LoVo (cell line): ENCODE data around the gene RPRD1A.
"Not testable (repeated sequence)": the region's sequence is repeated elsewhere in the genome, so short reads cannot be mapped to it uniquely, and the experiment has no call there.

Source experiments
- DNase-seq: peaks from one replicate; pipeline ENCODE4 v3.0.0-alpha.2; 2016; ENCODE audit warnings: low spot score

Gene RPRD1A

GRCh38 chr18:36077764-36078163 is 10.4 kb upstream of the RPRD1A start:
- DNase-seq, result not testable (repeated sequence)

- peak; percentile 59 for DNase-seq
Observed at GRCh38 chr18:36075862-36076587, 8.7 kb upstream of the RPRD1A start.

DNA sequence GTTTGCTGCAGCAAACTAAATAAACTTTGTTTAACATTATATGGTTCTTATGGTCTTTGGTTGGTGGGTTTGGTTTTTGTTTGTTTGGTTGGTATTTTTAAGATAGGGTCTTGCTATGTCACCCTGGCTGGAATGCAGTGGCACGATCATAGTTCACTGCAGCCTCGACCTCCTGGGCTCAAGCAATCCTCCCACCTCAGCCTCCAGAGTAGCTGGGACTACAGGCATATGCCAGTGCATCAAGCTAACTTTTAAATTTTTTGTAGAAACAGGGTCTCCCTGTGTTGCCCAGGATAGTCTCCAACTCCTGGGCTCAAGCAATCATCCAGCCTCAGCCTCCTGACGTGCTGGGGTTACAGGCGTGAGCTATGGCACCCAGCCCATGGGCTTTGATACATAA is 7.1 kb upstream of the RPRD1A start:
- DNase-seq, result no peak

- no peak for DNase-seq
Observed at GRCh38 chr18:36073676-36074075, 6.3 kb upstream of the RPRD1A start.

DNA sequence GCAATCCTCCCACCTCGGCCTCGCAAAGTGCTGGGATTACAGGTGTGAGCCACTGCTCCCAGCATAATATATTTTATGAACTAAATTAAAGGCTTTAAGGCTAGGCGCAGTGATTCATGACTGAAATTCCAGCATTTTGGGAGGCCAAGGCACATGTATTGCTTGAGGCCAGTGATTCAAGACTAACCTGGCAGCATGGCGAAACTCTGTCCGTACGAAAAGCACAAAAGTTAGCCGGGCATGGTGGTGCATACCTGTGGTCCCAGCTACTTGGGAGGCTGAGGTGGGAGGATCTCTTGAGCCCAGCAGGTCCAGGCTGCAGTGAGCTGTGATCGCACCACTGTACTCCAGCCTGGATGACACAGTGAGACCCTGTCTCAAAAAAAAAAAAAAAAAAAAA is 5.0 kb upstream of the RPRD1A start:
- not testable (repeated sequence) for DNase-seq

DNA sequence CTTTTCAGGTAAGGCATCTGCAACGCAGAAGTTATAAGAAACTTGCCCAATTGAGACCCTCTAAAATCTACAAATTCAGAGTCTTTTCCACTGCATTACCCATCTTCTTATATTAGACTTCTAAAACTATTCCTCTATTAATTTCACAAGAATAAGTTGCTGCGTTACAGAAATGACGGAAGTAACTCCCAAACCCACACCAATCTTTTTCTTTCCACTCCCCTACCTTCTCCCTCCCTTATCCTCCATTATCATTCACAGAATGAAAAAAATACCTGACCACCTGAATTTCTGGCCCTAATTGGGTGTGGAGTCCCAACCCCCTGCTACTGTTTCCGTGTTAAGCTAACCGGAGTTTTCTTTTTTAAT is 689 bp downstream of the RPRD1A start:
- no peak for DNase-seq

GRCh38 chr18:36066001-36066400 is 1.4 kb downstream of the RPRD1A start:
- DNase-seq, result no peak

DNA sequence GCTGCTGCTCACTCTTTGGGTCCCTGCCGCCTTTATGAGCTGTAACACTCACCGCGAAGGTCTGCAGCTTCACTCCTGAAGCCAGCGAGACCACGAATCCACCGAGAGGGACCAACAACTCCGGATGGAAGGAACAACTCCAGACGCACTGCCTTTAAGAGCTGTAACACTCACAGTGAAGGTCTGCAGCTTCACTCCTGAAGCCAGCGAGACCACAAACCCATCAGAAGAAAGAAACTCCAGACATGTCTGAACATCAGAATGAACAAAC is 2.6 kb downstream of the RPRD1A start:
- DNase-seq, result not testable (repeated sequence)

DNA sequence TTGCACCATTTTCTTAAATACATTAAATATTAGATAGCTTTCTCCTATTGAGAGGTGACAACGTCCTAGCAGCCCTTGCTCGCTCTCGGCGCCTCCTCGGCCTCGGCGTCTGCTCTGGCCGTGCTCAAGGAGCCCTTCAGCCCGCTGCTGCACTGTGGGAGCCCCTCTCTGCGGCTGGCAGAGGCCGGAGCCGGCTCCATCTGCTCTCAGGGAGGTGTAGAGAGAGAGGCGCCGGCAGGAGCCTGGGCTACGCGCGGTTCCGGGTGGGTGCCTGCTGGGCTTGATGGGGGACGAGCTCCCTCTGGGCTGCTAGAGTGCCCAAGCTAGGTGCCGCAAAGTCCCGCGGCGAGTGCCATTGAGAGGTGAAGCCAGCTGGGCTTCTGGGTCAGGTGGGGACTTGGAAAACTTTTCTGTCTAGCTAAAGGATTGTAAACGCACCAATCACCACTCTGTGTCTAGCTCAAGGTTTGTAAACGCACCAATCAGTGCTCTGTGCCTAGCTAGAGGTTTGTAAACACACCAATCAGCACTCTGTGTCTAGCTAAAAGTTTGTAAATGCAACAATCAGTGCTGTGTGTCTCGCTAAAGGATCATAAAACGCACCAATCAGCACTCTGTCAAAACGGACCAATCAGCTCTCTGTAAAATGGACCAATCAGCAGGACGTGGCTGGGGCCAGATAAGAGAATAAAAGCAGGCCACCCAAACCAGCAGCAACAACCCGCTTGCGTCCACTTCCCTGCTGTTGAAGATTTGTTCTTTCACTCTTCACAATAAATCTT is 3.1 kb downstream of the RPRD1A start:
- DNase-seq, result no peak

DNA sequence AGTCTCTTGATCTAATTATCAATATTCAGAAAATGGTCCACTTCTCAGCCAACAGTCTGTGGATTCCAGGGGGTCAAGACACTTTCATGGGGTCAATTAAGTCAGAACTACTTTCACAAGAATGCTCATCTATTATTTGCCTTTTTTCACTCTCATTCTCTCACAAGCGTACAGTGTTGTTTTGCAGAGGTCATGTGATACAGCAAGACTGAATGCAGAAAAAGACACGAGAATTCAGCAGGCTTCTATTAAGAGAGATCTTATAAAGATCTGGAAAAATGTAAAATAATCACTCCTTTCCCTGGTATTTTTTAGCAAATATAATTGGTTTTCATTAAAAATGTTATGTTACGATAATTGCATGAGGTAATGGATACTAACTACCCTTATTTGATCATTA is 8.7 kb downstream of the RPRD1A start:
- no peak for DNase-seq

- no peak for DNase-seq
Observed at GRCh38 chr18:36051760-36052159, 15.6 kb downstream of the RPRD1A start.

GRCh38 chr18:36050479-36050878 is 16.9 kb downstream of the RPRD1A start:
- DNase-seq, result no peak

- no peak for DNase-seq
Observed at GRCh38 chr18:36047521-36047920, 19.8 kb downstream of the RPRD1A start.

- DNase-seq, result no peak
Observed at GRCh38 chr18:36046898-36047297, 20.5 kb downstream of the RPRD1A start.

- DNase-seq, result no peak
Observed at GRCh38 chr18:36045241-36045991, 21.9 kb downstream of the RPRD1A start.

GRCh38 chr18:36043153-36043552 is 24.2 kb downstream of the RPRD1A start:
- no peak for DNase-seq

DNA sequence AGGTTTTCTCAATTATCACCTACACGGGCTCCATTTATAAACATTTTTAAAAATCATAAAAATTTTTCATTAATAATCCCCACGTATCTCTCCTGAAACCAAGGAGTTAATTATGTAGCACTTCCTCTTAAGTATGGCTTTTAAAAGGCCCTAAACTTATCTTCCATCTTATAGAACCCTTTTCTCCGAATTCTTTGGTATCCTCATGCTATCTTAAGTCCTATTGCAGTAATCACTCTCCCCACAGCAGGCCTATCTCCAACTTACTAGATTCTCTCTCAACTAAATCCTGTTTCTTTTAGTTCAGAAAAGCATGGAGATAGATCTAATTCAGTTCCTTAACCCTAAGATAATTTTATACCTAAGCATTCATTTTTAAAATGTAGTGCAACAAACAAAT is 26.2 kb downstream of the RPRD1A start:
- DNase-seq, result no peak

DNA sequence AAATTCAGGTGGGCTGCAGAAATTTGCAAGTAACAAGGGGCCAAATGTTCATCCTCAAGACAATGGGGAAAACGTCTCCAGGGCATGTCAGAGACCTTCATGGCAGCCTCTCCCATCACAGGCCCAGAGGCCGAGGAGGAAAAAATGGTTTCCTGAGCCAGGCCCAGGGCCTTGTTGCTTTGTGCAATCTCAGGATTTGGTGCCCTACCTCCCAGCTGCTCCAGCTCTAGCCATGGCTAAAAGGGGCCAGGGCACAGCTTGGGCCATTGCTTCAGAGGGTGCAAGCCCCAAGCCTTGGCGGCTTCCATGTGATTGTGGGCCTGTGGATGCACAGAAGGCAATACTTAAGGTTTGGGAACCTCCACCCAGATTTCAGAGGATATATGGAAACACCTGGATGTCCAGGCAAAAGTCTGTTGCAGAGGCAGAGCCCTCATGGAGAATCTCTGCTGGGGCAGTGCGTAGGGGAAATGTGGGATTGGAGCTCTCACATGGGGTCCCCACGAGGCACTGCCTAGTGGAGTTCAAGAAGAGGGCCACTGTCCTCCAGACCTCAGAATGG is 29.2 kb downstream of the RPRD1A start:
- DNase-seq, result no peak

DNA sequence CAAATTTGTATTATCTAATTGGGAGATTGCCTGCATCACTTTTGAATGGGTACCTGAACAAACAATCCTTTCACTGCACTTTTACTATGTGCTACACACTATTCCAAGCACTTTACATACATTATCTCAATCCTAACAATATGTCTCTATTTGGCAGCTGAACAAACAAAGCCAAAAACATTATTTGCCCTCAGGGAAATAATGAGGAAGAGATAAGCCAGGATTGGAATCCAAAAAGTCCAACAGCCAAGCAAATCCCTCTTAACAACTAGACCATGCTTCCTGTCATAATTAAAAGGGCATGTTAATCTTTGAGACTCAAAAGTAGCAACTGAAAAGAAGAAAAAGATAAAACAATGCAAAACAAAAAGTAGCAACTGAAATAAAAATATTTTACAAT is 32.1 kb downstream of the RPRD1A start:
- DNase-seq, result no peak

GRCh38 chr18:36034299-36034895 is 33.0 kb downstream of the RPRD1A start:
- DNase-seq, result no peak

- no peak for DNase-seq
Observed at GRCh38 chr18:36031903-36032302, 35.5 kb downstream of the RPRD1A start.

GRCh38 chr18:36031407-36031806 is 36.0 kb downstream of the RPRD1A start:
- DNase-seq, result no peak
